IMR-90 (cell line): ENCODE data around the gene PAK4. TPM values are rescaled to one million over a fixed set of nuclear protein-coding genes. Genes with fewer than 3 reads are reported as not detected.

ENCODE experiments used
- ATAC-seq: fragments of 200-7000 bp; cut with Tn5 transposase; 2 replicates; pipeline ENCODE4 v1.9.1; 2020; ENCODE audit warnings: low read depth, mild to moderate bottlenecking, moderate library complexity
- BruUV-seq: library from RNA; stranded (reverse); fragments of 400-500 nt; replicated peaks from 2 replicates; lab custom pipeline; 2021; lab: Mats Ljungman, UMichigan
- CTCF ChIA-PET: fragments of 300-600 bp; formaldehyde crosslinking; extraction: SDS; loops from one replicate; lab custom pipeline; 2021; ENCODE audit warnings: antibody characterized with exemption; lab: Yijun Ruan, JAX
- POLR2A ChIA-PET: fragments of 300-600 bp; sonication (Branson Sonifier 250); formaldehyde crosslinking; loops from one replicate; lab custom pipeline; 2022; ENCODE audit warnings: antibody characterized with exemption; ENCODE audit not compliant: unreplicated experiment; lab: Charles Lee
- DNase-seq: peaks from one replicate; pipeline ENCODE4 v3.0.0; 2013
- H2AFZ ChIP-seq: replicated peaks from 2 replicates; pipeline ENCODE3; 2013; ENCODE audit warnings: low read length, mild to moderate bottlenecking; ENCODE audit not compliant: poor library complexity
- H2AK5ac ChIP-seq: 2 replicates; pipeline ENCODE4 v1.6.1; 2013; ENCODE audit warnings: low read depth, low read length, inconsistent platforms
- H2AK9ac ChIP-seq: replicated peaks from 2 replicates; pipeline ENCODE3; 2013; ENCODE audit warnings: mild to moderate bottlenecking, low read depth, low read length, moderate library complexity; ENCODE audit not compliant: poor library complexity
- H2BK120ac ChIP-seq: 2 replicates; pipeline ENCODE4 v1.6.1; 2013; ENCODE audit warnings: low read depth, low read length, inconsistent platforms
- H2BK15ac ChIP-seq: 3 replicates; pipeline ENCODE4 v1.6.1; 2013; ENCODE audit warnings: low read depth, low read length, inconsistent platforms
- H2BK20ac ChIP-seq: 2 replicates; pipeline ENCODE4 v1.6.1; 2013; ENCODE audit warnings: low read depth, mild to moderate bottlenecking, inconsistent platforms, low read length, moderate library complexity
- H2BK5ac ChIP-seq: 2 replicates; pipeline ENCODE4 v1.6.1; 2013; ENCODE audit warnings: mild to moderate bottlenecking, low read depth, low read length, inconsistent platforms; ENCODE audit not compliant: poor library complexity, severe bottlenecking
- H3K14ac ChIP-seq: replicated peaks from 2 replicates; pipeline ENCODE4 v1.6.1; 2013; ENCODE audit warnings: low read depth, low read length, inconsistent platforms
- H3K18ac ChIP-seq: 2 replicates; pipeline ENCODE4 v1.6.1; 2013; ENCODE audit warnings: low read depth, low read length, control low read depth
- H3K23ac ChIP-seq: 2 replicates; pipeline ENCODE4 v1.6.1; 2013; ENCODE audit warnings: low read depth, low read length, inconsistent platforms
- H3K27ac ChIP-seq: 2 replicates; pipeline ENCODE4 v1.5.1; 2013; ENCODE audit warnings: mild to moderate bottlenecking, control low read depth, low read length; ENCODE audit not compliant: insufficient read depth
- H3K27me3 ChIP-seq: 2 replicates; pipeline ENCODE4 v1.6.1; 2013; ENCODE audit warnings: low read length; ENCODE audit not compliant: control insufficient read depth, insufficient read depth
- H3K36me3 ChIP-seq: 2 replicates; pipeline ENCODE4 v1.6.1; 2013; ENCODE audit warnings: low read length, mixed read lengths; ENCODE audit not compliant: control insufficient read depth, insufficient read depth
- H3K4ac ChIP-seq: 2 replicates; pipeline ENCODE4 v1.6.1; 2013; ENCODE audit warnings: low read depth, low read length, inconsistent platforms
- H3K4me1 ChIP-seq: 2 replicates; pipeline ENCODE4 v1.6.1; 2013; ENCODE audit warnings: low read length, mixed read lengths; ENCODE audit not compliant: control insufficient read depth, insufficient read depth
- H3K4me2 ChIP-seq: 2 replicates; pipeline ENCODE4 v1.6.1; 2013; ENCODE audit warnings: low read depth, mild to moderate bottlenecking, control low read depth, low read length, moderate library complexity
- H3K4me3 ChIP-seq: 2 replicates; pipeline ENCODE4 v1.5.1; 2013; ENCODE audit warnings: low read depth, mild to moderate bottlenecking, control low read depth, low read length, moderate library complexity; ENCODE audit not compliant: insufficient read depth
- H3K56ac ChIP-seq: 2 replicates; pipeline ENCODE4 v1.6.1; 2013; ENCODE audit warnings: low read length, inconsistent platforms; ENCODE audit not compliant: insufficient read depth; ENCODE audit errors: extremely low read depth
- H3K79me1 ChIP-seq, 2 experiments: 2 replicates each; pipeline ENCODE4 v1.6.1; 2013; ENCODE audit warnings: low read length in 2 of 2, inconsistent platforms in 1 of 2, low read depth in 1 of 2
- H3K9ac ChIP-seq: 2 replicates; pipeline ENCODE4 v1.6.1; 2013; ENCODE audit warnings: low read depth, low read length, control low read depth
- H3K9me1 ChIP-seq: 2 replicates; pipeline ENCODE4 v1.6.1; 2013; ENCODE audit warnings: low read length, inconsistent platforms; ENCODE audit not compliant: insufficient read depth
- H3K9me3 ChIP-seq: 2 replicates; pipeline ENCODE4 v1.6.1; 2013; ENCODE audit warnings: low read length; ENCODE audit not compliant: control insufficient read depth, insufficient read depth
- H4K20me1 ChIP-seq: 2 replicates; pipeline ENCODE4 v1.6.1; 2013; ENCODE audit warnings: low read length, inconsistent platforms; ENCODE audit not compliant: insufficient read depth
- H4K5ac ChIP-seq: 2 replicates; pipeline ENCODE4 v1.6.1; 2013; ENCODE audit warnings: mild to moderate bottlenecking, low read depth, low read length, control low read depth
- H4K8ac ChIP-seq, 2 experiments: 2 replicates each; pipeline ENCODE4 v1.6.1; 2013; ENCODE audit warnings: low read depth in 2 of 2, low read length in 2 of 2, control low read depth in 1 of 2, inconsistent platforms in 1 of 2
- H4K91ac ChIP-seq: 2 replicates; pipeline ENCODE4 v1.6.1; 2013; ENCODE audit warnings: low read depth, low read length, inconsistent platforms; ENCODE audit not compliant: insufficient read depth
- BHLHE40 ChIP-seq: fragments of 150-350 bp; IDR thresholded peaks from 2 replicates; pipeline ENCODE4 v1.6.1; 2016; ENCODE audit warnings: mild to moderate bottlenecking, low read depth, low read length
- CTCF ChIP-seq: conservative IDR thresholded peaks from 2 replicates; pipeline ENCODE4 v1.5.1; 2012; ENCODE audit warnings: mild to moderate bottlenecking, low read depth, low read length, improper control_type of control experiment
- ELK1 ChIP-seq: fragments of 150-350 bp; IDR thresholded peaks from 2 replicates; pipeline ENCODE4 v1.6.1; 2016; ENCODE audit warnings: low read depth, mild to moderate bottlenecking, low read length, moderate library complexity, borderline replicate concordance
- MAFK ChIP-seq: IDR thresholded peaks from 2 replicates; pipeline ENCODE4 v1.6.1; 2012; ENCODE audit warnings: low read depth, low read length, improper control_type of control experiment
- MAZ ChIP-seq: IDR thresholded peaks from 2 replicates; pipeline ENCODE4 v1.6.1; 2012; ENCODE audit warnings: low read depth, mild to moderate bottlenecking, low read length, improper control_type of control experiment, moderate library complexity, borderline replicate concordance
- POLR2A ChIP-seq: IDR thresholded peaks from 2 replicates; pipeline ENCODE4 v1.6.1; 2012; ENCODE audit warnings: mild to moderate bottlenecking, low read depth, low read length
- RFX5 ChIP-seq: IDR thresholded peaks from 2 replicates; pipeline ENCODE4 v1.8.0; 2012; ENCODE audit warnings: low read depth, mild to moderate bottlenecking, low read length, moderate library complexity
- SMC3 ChIP-seq: fragments of 150-350 bp; IDR thresholded peaks from 2 replicates; pipeline ENCODE4 v1.6.1; 2016; ENCODE audit warnings: low read depth, mild to moderate bottlenecking, antibody characterized with exemption, low read length, moderate library complexity
- USF2 ChIP-seq: fragments of 150-350 bp; IDR thresholded peaks from 2 replicates; pipeline ENCODE4 v1.6.1; 2017; ENCODE audit warnings: mild to moderate bottlenecking, antibody characterized with exemption, low read length, low read depth
- WGBS, 2 experiments: methylation state at CpG; one replicate each; pipeline versions ENCODE4 v1.1.5 to v1.1.7; 2013; ENCODE audit warnings: missing lambda C conversion rate in 2 of 2; ENCODE audit not compliant: insufficient read length in 1 of 2; ENCODE audit errors: extremely low coverage in 2 of 2; 5-methylcytosine and 5-hydroxymethylcytosine counted together
- dilution Hi-C: fragments of 300-500 bp; cut with HindIII; formaldehyde crosslinking; loops from one replicate; pipeline ENCODE4 v1.14.3; 2018; ENCODE audit warnings: low sequenced_read_pairs; ENCODE audit not compliant: unreplicated experiment
- in situ Hi-C: fragments of 300-500 bp; cut with MboI; formaldehyde crosslinking; loops from 3 replicates; pipeline ENCODE4 v1.14.3; 2019; ENCODE audit warnings: low sequenced_read_pairs, inconsistent platforms, mixed read lengths
- intact Hi-C: fragments of 100-400 bp; cut with micrococcal nuclease; formaldehyde crosslinking; loops from 2 replicates; pipeline ENCODE4 v1.10.0; 2022
- polyA plus RNA-seq, 3 experiments: library from polyadenylated mRNA; depleted of rRNA; stranded (reverse); fragments of >200 nt; gene quantifications; 2 replicates each; pipeline ENCODE4 v1.2.3, GENCODE V29; 2012; ENCODE audit warnings: low replicate concordance in 1 of 3
- total RNA-seq: library from RNA; depleted of rRNA; stranded (reverse); fragments of >200 nt; gene quantifications from 2 replicates; pipeline ENCODE4 v1.2.3, GENCODE V29; 2012

PAK4 gene
- total and polyA plus RNA-seq, 2 of the 4 experiments (the other 2 are of a cell fraction), result 2.0 to 27.2 TPM

GRCh38 chr19:39127812-39128515 is 2.4 kb downstream of the PAK4 start:
- Histone ChIP-seq H3K4me3 (no peak overlapping the region), H3K27ac (no peak overlapping the region), H3K14ac (no peak overlapping the region), H2BK5ac (no peak overlapping the region), H3K27me3 (no peaks in the 10 kb centered on the region), H3K79me1 (peaks cover 28 to 69% of the 10 kb centered on the region in 2 experiments), H3K9ac (no peak overlapping the region), H2BK120ac (no peak overlapping the region), H3K23ac (peak overlapping the region; percentile 36; the same call in 1 of the 2 replicates), H3K4me1 (peaks cover 10% of the 10 kb centered on the region; the same call in 1 of the 2 replicates), H3K36me3 (no peaks in the 10 kb centered on the region), H2AK5ac (no peak overlapping the region), H3K9me3 (no peaks in the 10 kb centered on the region), H2AFZ (no peak overlapping the region), H4K5ac (no peak overlapping the region), H3K4me2 (no peak overlapping the region), H4K20me1 (peaks cover 48% of the 10 kb centered on the region), H3K56ac (no peak overlapping the region), H4K91ac (no peak overlapping the region), H3K4ac (no peak overlapping the region), H3K9me1 (peaks cover 2% of the 10 kb centered on the region; the same call in 1 of the 2 replicates), H2AK9ac (peak overlapping the region; percentile 18), H3K18ac (no peak overlapping the region), H2BK15ac (no peak overlapping the region), H4K8ac (no peak overlapping the region), H2BK20ac (no peak overlapping the region)
- WGBS, 2 experiments, result 84% methylated on average over 4 of the region's 9 CpGs; no CpG with 5 or more reads in 1 of the 2 experiments
- dilution Hi-C loops (no loop called here), in situ Hi-C loops (no loop called here), intact Hi-C loops (no loop called here)
- no TSS peak for BruUV-seq
- POLR2A ChIA-PET, result no interaction called here
- TF ChIP-seq SMC3 (no peak), RFX5 (no peak), ELK1 (no peak), POLR2A (no peak), USF2 (no peak), CTCF (no peak), MAZ (no peak), BHLHE40 (no peak), MAFK (no peak)
- CTCF ChIA-PET, result no interaction called here
- ATAC-seq (no peak), DNase-seq (no peak)
